Panc1 (cell line): ENCODE data around the gene GDPD5. TPM values are rescaled to one million over a fixed set of nuclear protein-coding genes. Genes with fewer than 3 reads are reported as not detected.

Experiments used
- ATAC-seq: fragments of 200-7000 bp; cut with Tn5 transposase; 2 replicates; pipeline ENCODE4 v1.9.1; 2020; ENCODE audit warnings: mild to moderate bottlenecking, moderate library complexity
- BruUV-seq: library from RNA; stranded (reverse); fragments of 400-500 nt; replicated peaks from 2 replicates; lab custom pipeline; 2021; lab: Mats Ljungman, UMichigan
- CTCF ChIA-PET: fragments of 300-600 bp; sonication (Branson Sonifier 250); formaldehyde crosslinking; loops from one replicate; lab custom pipeline; 2022; ENCODE audit warnings: antibody characterized with exemption; lab: Charles Lee
- POLR2A ChIA-PET: fragments of 300-600 bp; sonication (Branson Sonifier 250); formaldehyde crosslinking; loops from one replicate; lab custom pipeline; 2022; ENCODE audit warnings: antibody characterized with exemption; lab: Charles Lee
- DNase-seq: peaks from one replicate; pipeline ENCODE4 v3.0.0-alpha.2; 2010; ENCODE audit warnings: low read depth, low spot score
- H3K27ac ChIP-seq: 2 replicates; pipeline ENCODE4 v1.5.1; 2011; ENCODE audit warnings: mild to moderate bottlenecking, low read length, inconsistent platforms
- H3K27me3 ChIP-seq: fragments of 200-500 bp; sonication (Bioruptor generic); 2 replicates; pipeline ENCODE4 v1.6.0; 2014; ENCODE audit warnings: low read length, inconsistent platforms; ENCODE audit not compliant: control insufficient read depth, insufficient read depth
- H3K36me3 ChIP-seq: fragments of 200-500 bp; sonication (Bioruptor generic); 2 replicates; pipeline ENCODE4 v1.5.1; 2014; ENCODE audit warnings: inconsistent platforms, mild to moderate bottlenecking, low read length, moderate library complexity; ENCODE audit not compliant: control insufficient read depth, insufficient read depth
- H3K4me1 ChIP-seq: 2 replicates; pipeline ENCODE4 v1.5.1; 2011; ENCODE audit warnings: inconsistent platforms, mild to moderate bottlenecking, low read length, moderate library complexity; ENCODE audit not compliant: control insufficient read depth, insufficient read depth
- H3K4me3 ChIP-seq, 2 experiments: 2 replicates each; pipeline ENCODE4 v1.5.1; 2011 to 2012; ENCODE audit warnings: low read depth in 2 of 2, low read length in 2 of 2, mild to moderate bottlenecking in 2 of 2, inconsistent platforms in 1 of 2, moderate library complexity in 1 of 2
- H3K9me3 ChIP-seq: fragments of 200-500 bp; sonication (Bioruptor generic); 2 replicates; pipeline ENCODE4 v1.5.1; 2014; ENCODE audit warnings: low read depth, mild to moderate bottlenecking, inconsistent platforms, low read length, moderate library complexity; ENCODE audit not compliant: control insufficient read depth, insufficient read depth
- CTCF ChIP-seq: fragments of 450-650 bp; IDR thresholded peaks from 2 replicates; pipeline ENCODE4 v1.5.1; 2017; ENCODE audit warnings: mild to moderate bottlenecking
- POLR2AphosphoS5 ChIP-seq: IDR thresholded peaks from 2 replicates; pipeline ENCODE4 v1.6.1; 2012; ENCODE audit warnings: mild to moderate bottlenecking, low read depth, low read length, moderate library complexity
- REST ChIP-seq, 2 experiments: IDR thresholded peaks; 2 replicates each; pipeline ENCODE4 v1.6.1; 2011 to 2012; ENCODE audit warnings: low read depth in 2 of 2, control low read depth in 1 of 2, low read length in 1 of 2, mild to moderate bottlenecking in 1 of 2, moderate library complexity in 1 of 2; ENCODE audit not compliant: insufficient read depth in 1 of 2
- SIN3A ChIP-seq: IDR thresholded peaks from 2 replicates; pipeline ENCODE4 v1.6.1; 2012; ENCODE audit warnings: low read depth, mild to moderate bottlenecking, low read length, moderate library complexity, borderline replicate concordance; ENCODE audit not compliant: insufficient read depth
- TCF7L2 ChIP-seq: IDR thresholded peaks from 2 replicates; pipeline ENCODE4 v1.6.1; 2011; ENCODE audit warnings: mild to moderate bottlenecking, low read depth, low read length, inconsistent platforms
- in situ Hi-C: cut with HindIII; loops from 2 replicates; pipeline ENCODE4 v1.10.0; 2016; ENCODE audit warnings: low sequenced_read_pairs, low pct_unique_long_range_greater_than_20kb
- intact Hi-C: fragments of 100-400 bp; cut with micrococcal nuclease; formaldehyde crosslinking; loops from one replicate; pipeline ENCODE4 v1.10.0; 2022; ENCODE audit not compliant: unreplicated experiment
- total RNA-seq: library from RNA; stranded (reverse); gene quantifications from one replicate; pipeline ENCODE4 v1.2.1, GENCODE V29; 2021; ENCODE audit not compliant: unreplicated experiment

GDPD5 gene
- total RNA-seq, 1 experiment from 2014 or later = 6.0 TPM

GRCh38 chr11:75508051-75508561 is 17.6 kb downstream of the GDPD5 start:
- no peaks in the 10 kb centered on the region for H3K36me3 ChIP-seq
- ChIA-PET CTCF (interaction anchor here (0.6 kb wide), 2 partner anchors 24 to 874 kb away, joined by 3 to 9 read pairs; no protein-coding TSS in a partner anchor), POLR2A (interaction anchor here (0.6 kb wide), 2 partner anchors 13 to 45 kb away, joined by 6 to 7 read pairs; no protein-coding TSS in a partner anchor)
- intact Hi-C loops (no loop called here), in situ Hi-C loops (no loop called here)
- no peaks in the 10 kb centered on the region for H3K27me3 ChIP-seq
- H3K4me1 ChIP-seq = no peaks in the 10 kb centered on the region
- no peak for TF ChIP-seq POLR2AphosphoS5
- BruUV-seq = no TSS peak
- no peak overlapping the region for H3K4me3 ChIP-seq
- DNase-seq = no peak
- no peaks in the 10 kb centered on the region for H3K9me3 ChIP-seq
- ATAC-seq = no peak
- H3K27ac ChIP-seq = no peak overlapping the region

- Histone ChIP-seq H3K36me3 (no peaks in the 10 kb centered on the region), H3K9me3 (no peaks in the 10 kb centered on the region), H3K4me3 (no peak overlapping the region), H3K4me1 (no peaks in the 10 kb centered on the region), H3K27ac (no peak overlapping the region), H3K27me3 (no peaks in the 10 kb centered on the region)
- BruUV-seq = no TSS peak
- ATAC-seq = no peak
- ChIA-PET CTCF (interaction anchor here (0.6 kb wide), 2 partner anchors 24 to 873 kb away, joined by 3 to 9 read pairs; no protein-coding TSS in a partner anchor), POLR2A (interaction anchor here (0.6 kb wide), 2 partner anchors 12 to 44 kb away, joined by 6 to 7 read pairs; no protein-coding TSS in a partner anchor)
- TF ChIP-seq REST (IDR thresholded peaks at IDR 0.05; ENCODE audit: insufficient read depth in 1 of 2, low read depth in 2 of 2, low read length in 1 of 2) (no peak), TCF7L2 (no peak), CTCF (no peak), POLR2AphosphoS5 (no peak), SIN3A (no peak)
- DNase-seq = no peak
- intact Hi-C loops (no loop called here), in situ Hi-C loops (no loop called here)
These were observed 18.2 kb downstream of the GDPD5 start for GRCh38 chr11:75507571-75507970.

GRCh38 chr11:75506827-75507226 is 18.9 kb downstream of the GDPD5 start:
- H3K4me3 ChIP-seq = no peak overlapping the region
- H3K4me1 ChIP-seq = no peaks in the 10 kb centered on the region
- H3K27me3 ChIP-seq = no peaks in the 10 kb centered on the region
- no peak for DNase-seq
- intact Hi-C loops (no loop called here), in situ Hi-C loops (no loop called here)
- no TSS peak for BruUV-seq
- POLR2A ChIA-PET = no interaction called here
- no peaks in the 10 kb centered on the region for H3K9me3 ChIP-seq
- TF ChIP-seq TCF7L2 = no peak
- no peak for TF ChIP-seq CTCF
- TF ChIP-seq SIN3A = no peak
- TF ChIP-seq REST (IDR thresholded peaks at IDR 0.05; ENCODE audit: insufficient read depth in 1 of 2, low read depth in 2 of 2, low read length in 1 of 2) = no peak
- no peak for TF ChIP-seq POLR2AphosphoS5
- no peak for ATAC-seq
- no peaks in the 10 kb centered on the region for H3K36me3 ChIP-seq
- CTCF ChIA-PET = no interaction called here
- no peak overlapping the region for H3K27ac ChIP-seq
